Measurements from ENCODE around the gene SMARCB1.

Gene SMARCB1

GRCh38 chr22:23752750-23753149 lies 34.0 kb upstream of the SMARCB1 start:
- peaks cover 2 to 57% (median 44%) of the 10 kb centered on the region in 4 experiments for H3K4me1 ChIP-seq (ENCODE audit: control extremely low read depth in 1 of 4, control insufficient read depth in 4 of 4, insufficient read depth in 4 of 4, low read length in 3 of 4)
- H3K36me3 ChIP-seq (ENCODE audit: control insufficient read depth in 4 of 4, insufficient read depth in 4 of 4, low read length in 3 of 4): no peaks in the 10 kb centered on the region
- DNase-seq: no peak
- 92% methylated on average over 16 of the region's 16 CpGs for WGBS (ENCODE audit: insufficient coverage)
- H3K27ac ChIP-seq (ENCODE audit: insufficient read depth in 1 of 2, low read depth in 1 of 2, low read length in 2 of 2, poor library complexity in 1 of 2, severe bottlenecking in 2 of 2): no peak overlapping the region
- no peaks in the 10 kb centered on the region for H3K27me3 ChIP-seq (replicated peaks in 2 of 5; ENCODE audit: control insufficient read depth in 4 of 5, insufficient read depth in 5 of 5, low read length in 4 of 5)
- ChIA-PET CTCF (interaction anchor here (1.2 to 7.2 kb wide), 3 partner anchors 10 to 16 kb away, joined by 3 to 36 read pairs (median 6); partner anchors contain the start of genes C22orf15 and CHCHD10), POLR2A (no interaction called here)
- H3K4me3 ChIP-seq (ENCODE audit: control insufficient read depth in 1 of 7, extremely low read depth in 1 of 7, insufficient read depth in 4 of 7, low read depth in 2 of 7, low read length in 6 of 7): peak overlapping the region in 1 of 7 experiments; percentile 19
- no peaks in the 10 kb centered on the region for H3K9me3 ChIP-seq (ENCODE audit: control extremely low read depth in 1 of 5, control insufficient read depth in 4 of 5, insufficient read depth in 2 of 5, low read depth in 1 of 5, low read length in 4 of 5)

GRCh38 chr22:23753385-23753784 lies 33.4 kb upstream of the SMARCB1 start:
- no peak overlapping the region for H3K27ac ChIP-seq (ENCODE audit: insufficient read depth in 1 of 2, low read depth in 1 of 2, low read length in 2 of 2, poor library complexity in 1 of 2, severe bottlenecking in 2 of 2)
- peak in 2 of 3 donors; percentile 29 to 37 for DNase-seq
- no peaks in the 10 kb centered on the region for H3K27me3 ChIP-seq (replicated peaks in 2 of 5; ENCODE audit: control insufficient read depth in 4 of 5, insufficient read depth in 5 of 5, low read length in 4 of 5)
- CTCF ChIA-PET: interaction anchor here (1.2 to 7.2 kb wide), 2 partner anchors 9 to 15 kb away, joined by 6 to 36 read pairs; partner anchors contain the start of genes C22orf15 and CHCHD10
- peaks cover 2 to 53% (median 41%) of the 10 kb centered on the region in 4 experiments for H3K4me1 ChIP-seq (ENCODE audit: control extremely low read depth in 1 of 4, control insufficient read depth in 4 of 4, insufficient read depth in 4 of 4, low read length in 3 of 4)
- no peaks in the 10 kb centered on the region for H3K36me3 ChIP-seq (ENCODE audit: control insufficient read depth in 4 of 4, insufficient read depth in 4 of 4, low read length in 3 of 4)
- no peak overlapping the region for H3K4me3 ChIP-seq (ENCODE audit: control insufficient read depth in 1 of 7, extremely low read depth in 1 of 7, insufficient read depth in 4 of 7, low read depth in 2 of 7, low read length in 6 of 7)
- POLR2A ChIA-PET: no interaction called here
- 71% methylated on average over 1 of the region's 2 CpGs for WGBS (ENCODE audit: insufficient coverage)
- no peaks in the 10 kb centered on the region for H3K9me3 ChIP-seq (ENCODE audit: control extremely low read depth in 1 of 5, control insufficient read depth in 4 of 5, insufficient read depth in 2 of 5, low read depth in 1 of 5, low read length in 4 of 5)

- Histone ChIP-seq H3K4me3 (ENCODE audit: control insufficient read depth in 1 of 7, extremely low read depth in 1 of 7, insufficient read depth in 4 of 7, low read depth in 2 of 7, low read length in 6 of 7) (peak within 1 kb of the TSS in 1 of 7 experiments; percentile 11), H3K27ac (ENCODE audit: insufficient read depth in 1 of 2, low read depth in 1 of 2, low read length in 2 of 2, poor library complexity in 1 of 2, severe bottlenecking in 2 of 2) (no peak within 1 kb of the TSS), H3K27me3 (replicated peaks in 2 of 5; ENCODE audit: control insufficient read depth in 4 of 5, insufficient read depth in 5 of 5, low read length in 4 of 5) (no peaks in the 10 kb centered on the region), H3K36me3 (ENCODE audit: control insufficient read depth in 4 of 4, insufficient read depth in 4 of 4, low read length in 3 of 4) (no peaks in the 10 kb centered on the region), H3K4me1 (ENCODE audit: control extremely low read depth in 1 of 4, control insufficient read depth in 4 of 4, insufficient read depth in 4 of 4, low read length in 3 of 4) (peaks cover 2 to 53% (median 41%) of the 10 kb centered on the region in 4 experiments), H3K9me3 (ENCODE audit: control extremely low read depth in 1 of 5, control insufficient read depth in 4 of 5, insufficient read depth in 2 of 5, low read depth in 1 of 5, low read length in 4 of 5) (no peaks in the 10 kb centered on the region)
- POLR2A ChIA-PET: no interaction called here
- no peak for DNase-seq
- CTCF ChIA-PET: interaction anchor here (1.0 to 7.2 kb wide), 3 partner anchors 8 to 97 kb away, joined by 4 to 36 read pairs (median 6); partner anchors contain the start of genes C22orf15 and CHCHD10
- 82% methylated on average over 7 of the region's 14 CpGs for WGBS (ENCODE audit: insufficient coverage)
These were observed 32.4 kb upstream of the SMARCB1 start, which contains the start of gene VPREB3 for GRCh38 chr22:23754220-23754919. TSS of gene VPREB3 (minus strand) at chr22:23754425. CDS start at chr22:23754363, 62 bp downstream.

- H3K27ac ChIP-seq (ENCODE audit: insufficient read depth in 1 of 2, low read depth in 1 of 2, low read length in 2 of 2, poor library complexity in 1 of 2, severe bottlenecking in 2 of 2): no peak overlapping the region
- POLR2A ChIA-PET: no interaction called here
These were observed 31.7 kb upstream of the SMARCB1 start for GRCh38 chr22:23754980-23755636.

GRCh38 chr22:23755711-23756110 lies 31.1 kb upstream of the SMARCB1 start:
- H3K27ac ChIP-seq (ENCODE audit: insufficient read depth in 1 of 2, low read depth in 1 of 2, low read length in 2 of 2, poor library complexity in 1 of 2, severe bottlenecking in 2 of 2): no peak overlapping the region
- no peaks in the 10 kb centered on the region for H3K27me3 ChIP-seq (replicated peaks in 2 of 5; ENCODE audit: control insufficient read depth in 4 of 5, insufficient read depth in 5 of 5, low read length in 4 of 5)
- H3K36me3 ChIP-seq (ENCODE audit: control insufficient read depth in 4 of 4, insufficient read depth in 4 of 4, low read length in 3 of 4): no peaks in the 10 kb centered on the region
- H3K4me3 ChIP-seq (ENCODE audit: control insufficient read depth in 1 of 7, extremely low read depth in 1 of 7, insufficient read depth in 4 of 7, low read depth in 2 of 7, low read length in 6 of 7): no peak overlapping the region
- H3K4me1 ChIP-seq (ENCODE audit: control extremely low read depth in 1 of 4, control insufficient read depth in 4 of 4, insufficient read depth in 4 of 4, low read length in 3 of 4): peaks cover 0 to 39% (median 28%) of the 10 kb centered on the region in 4 experiments
- DNase-seq: no peak
- ChIA-PET POLR2A (no interaction called here), CTCF (interaction anchor here (1.0 to 7.2 kb wide), 3 partner anchors 13 to 96 kb away, joined by 3 to 36 read pairs (median 4); partner anchors contain the start of gene CHCHD10)
- 100% methylated on average over 1 of the region's 8 CpGs for WGBS (ENCODE audit: insufficient coverage)
- H3K9me3 ChIP-seq (ENCODE audit: control extremely low read depth in 1 of 5, control insufficient read depth in 4 of 5, insufficient read depth in 2 of 5, low read depth in 1 of 5, low read length in 4 of 5): no peaks in the 10 kb centered on the region

More at GRCh38 chr22:23754980-23755636, 31.7 kb upstream of the SMARCB1 start:
- Histone ChIP-seq H3K9me3 (ENCODE audit: control extremely low read depth in 1 of 5, control insufficient read depth in 4 of 5, insufficient read depth in 2 of 5, low read depth in 1 of 5, low read length in 4 of 5) (no peaks in the 10 kb centered on the region), H3K4me3 (ENCODE audit: control insufficient read depth in 1 of 7, extremely low read depth in 1 of 7, insufficient read depth in 4 of 7, low read depth in 2 of 7, low read length in 6 of 7) (no peak overlapping the region), H3K27me3 (replicated peaks in 2 of 5; ENCODE audit: control insufficient read depth in 4 of 5, insufficient read depth in 5 of 5, low read length in 4 of 5) (no peaks in the 10 kb centered on the region), H3K36me3 (ENCODE audit: control insufficient read depth in 4 of 4, insufficient read depth in 4 of 4, low read length in 3 of 4) (no peaks in the 10 kb centered on the region), H3K4me1 (ENCODE audit: control extremely low read depth in 1 of 4, control insufficient read depth in 4 of 4, insufficient read depth in 4 of 4, low read length in 3 of 4) (peaks cover 0 to 45% (median 34%) of the 10 kb centered on the region in 4 experiments)
- DNase-seq: no peak
- CTCF ChIA-PET: interaction anchor here (1.0 to 7.2 kb wide), 3 partner anchors 13 to 96 kb away, joined by 3 to 36 read pairs (median 4); partner anchors contain the start of gene CHCHD10
- 100% methylated on average over 2 of the region's 6 CpGs for WGBS (ENCODE audit: insufficient coverage)

GRCh38 chr22:23756891-23757290 lies 29.9 kb upstream of the SMARCB1 start:
- ChIA-PET POLR2A (no interaction called here), CTCF (interaction anchor here (7.2 kb wide), 1 partner anchor 11 kb away, joined by 36 read pairs; the partner anchor contains the start of gene CHCHD10)
- 17% methylated on average over 3 of the region's 4 CpGs for WGBS (ENCODE audit: insufficient coverage)

More at GRCh38 chr22:23756891-23757290, 29.9 kb upstream of the SMARCB1 start:
- H3K4me3 ChIP-seq (ENCODE audit: control insufficient read depth in 1 of 7, extremely low read depth in 1 of 7, insufficient read depth in 4 of 7, low read depth in 2 of 7, low read length in 6 of 7): peak overlapping the region in 1 of 7 experiments; percentile 10
- H3K4me1 ChIP-seq (ENCODE audit: control extremely low read depth in 1 of 4, control insufficient read depth in 4 of 4, insufficient read depth in 4 of 4, low read length in 3 of 4): peaks cover 0 to 31% (median 20%) of the 10 kb centered on the region in 4 experiments
- H3K9me3 ChIP-seq (ENCODE audit: control extremely low read depth in 1 of 5, control insufficient read depth in 4 of 5, insufficient read depth in 2 of 5, low read depth in 1 of 5, low read length in 4 of 5): no peaks in the 10 kb centered on the region
- no peaks in the 10 kb centered on the region for H3K36me3 ChIP-seq (ENCODE audit: control insufficient read depth in 4 of 4, insufficient read depth in 4 of 4, low read length in 3 of 4)
- no peak overlapping the region for H3K27ac ChIP-seq (ENCODE audit: insufficient read depth in 1 of 2, low read depth in 1 of 2, low read length in 2 of 2, poor library complexity in 1 of 2, severe bottlenecking in 2 of 2)
- H3K27me3 ChIP-seq (replicated peaks in 2 of 5; ENCODE audit: control insufficient read depth in 4 of 5, insufficient read depth in 5 of 5, low read length in 4 of 5): no peaks in the 10 kb centered on the region
- DNase-seq: peak in 2 of 3 donors; percentile 59 to 67

Data from common myeloid progenitor, CD34-positive (primary cell).